ENCODE data around the gene GNAI1.

- no peak for TF ChIP-seq POLR2A (IDR thresholded peaks at IDR 0.05)
- no peak for TF ChIP-seq CTCF (IDR thresholded peaks at IDR 0.05)
Observed at GRCh38 chr7:80170445-80170844, 35.8 kb downstream of the GNAI1 start.
